GM12878 (cell line): Measurements from ENCODE around the gene L3MBTL1. TPM values are rescaled to one million over a fixed set of nuclear protein-coding genes. Genes with fewer than 3 reads are reported as not detected.

Experiments
- ATAC-seq: fragments of 200-7000 bp; cut with Tn5 transposase; 3 replicates; pipeline ENCODE4 v1.9.1; 2020; ENCODE audit warnings: mild to moderate bottlenecking, moderate library complexity
- BruUV-seq: library from RNA; stranded (reverse); fragments of 400-500 nt; replicated peaks from 2 replicates; lab custom pipeline; 2021; lab: Mats Ljungman, UMichigan
- CTCF ChIA-PET: fragments of 300-600 bp; sonication (Branson Sonifier 250); formaldehyde crosslinking; extraction: SDS; loops from one replicate; lab custom pipeline; 2021; ENCODE audit warnings: inconsistent platforms; lab: Yijun Ruan, JAX
- POLR2A ChIA-PET: fragments of 350-600 bp; formaldehyde crosslinking; extraction: SDS; loops from one replicate; lab custom pipeline; 2021; ENCODE audit warnings: inconsistent platforms; lab: Charles Lee
- RAD21 ChIA-PET: fragments of 300-600 bp; sonication (Branson Sonifier 250); formaldehyde crosslinking; loops from one replicate; lab custom pipeline; 2023; ENCODE audit warnings: antibody characterized with exemption; ENCODE audit not compliant: unreplicated experiment; lab: Charles Lee
- SMC1A ChIA-PET: fragments of 300-600 bp; sonication (Branson Sonifier 250); formaldehyde crosslinking; loops from one replicate; lab custom pipeline; 2023; ENCODE audit not compliant: unreplicated experiment, uncharacterized antibody; lab: Charles Lee
- DNase-seq: peaks from one replicate; pipeline ENCODE4 v3.0.0-alpha.2; 2011; ENCODE audit warnings: low read depth, low spot score
- FAIRE-seq: peaks from 3 replicates; lab custom pipeline; 2011; peaks lifted over from hg19 to GRCh38; lab: Jason Lieb, UNC
- H2AFZ ChIP-seq: 2 replicates; pipeline ENCODE4 v1.6.0; 2011; ENCODE audit warnings: low read depth, low read length, control low read depth; ENCODE audit not compliant: control insufficient read depth
- H3K27ac ChIP-seq: 2 replicates; pipeline ENCODE4 v1.5.1; 2011; ENCODE audit warnings: control low read depth; ENCODE audit not compliant: control insufficient read depth, insufficient read depth
- H3K27me3 ChIP-seq, 2 experiments: replicated peaks in 1 of 2; 2 replicates each; pipeline versions ENCODE4 v1.6.0 to v1.6.1; 2011; ENCODE audit warnings: low read length in 1 of 2; ENCODE audit not compliant: control insufficient read depth in 2 of 2, insufficient read depth in 2 of 2
- H3K36me3 ChIP-seq, 2 experiments: 2 replicates each; pipeline ENCODE4 v1.5.1; 2011; ENCODE audit warnings: low read length in 1 of 2; ENCODE audit not compliant: control insufficient read depth in 2 of 2, insufficient read depth in 2 of 2
- H3K4me1 ChIP-seq: 2 replicates; pipeline ENCODE4 v1.6.1; 2011; ENCODE audit warnings: mild to moderate bottlenecking, low read length, moderate library complexity, mixed read lengths; ENCODE audit not compliant: control insufficient read depth, insufficient read depth
- H3K4me2 ChIP-seq: 2 replicates; pipeline ENCODE4 v1.6.0; 2011; ENCODE audit warnings: control low read depth; ENCODE audit not compliant: control insufficient read depth, insufficient read depth
- H3K4me3 ChIP-seq: fragments of 200-600 bp; sonication (generic); 2 replicates; pipeline ENCODE4 v1.5.1; 2016
- H3K79me2 ChIP-seq: 2 replicates; pipeline ENCODE4 v1.6.0; 2011; ENCODE audit warnings: low read length; ENCODE audit not compliant: control insufficient read depth, insufficient read depth
- H3K9ac ChIP-seq: 2 replicates; pipeline ENCODE4 v1.8.0; 2011; ENCODE audit warnings: low read length, control low read depth, mixed read lengths; ENCODE audit not compliant: control insufficient read depth, insufficient read depth
- H3K9me3 ChIP-seq: replicated peaks from 3 replicates; pipeline ENCODE4 v1.5.1; 2011; ENCODE audit warnings: mild to moderate bottlenecking, low read length; ENCODE audit not compliant: control insufficient read depth, insufficient read depth
- H4K20me1 ChIP-seq: 2 replicates; pipeline ENCODE4 v1.6.0; 2011; ENCODE audit not compliant: control insufficient read depth, insufficient read depth
- ATF3 ChIP-seq: IDR thresholded peaks from 2 replicates; pipeline ENCODE4 v1.6.1; 2011; ENCODE audit warnings: low read depth, mild to moderate bottlenecking, low read length, moderate library complexity, borderline replicate concordance; ENCODE audit errors: extremely low read depth
- CTCF ChIP-seq, 3 experiments: IDR thresholded peaks in 2 of 3; conservative IDR thresholded peaks in 1 of 3; 2 replicates each; pipeline ENCODE4 v1.5.1; 2011; ENCODE audit warnings: low read depth in 3 of 3, low read length in 3 of 3, mild to moderate bottlenecking in 3 of 3, control low read depth in 2 of 3, moderate library complexity in 2 of 3, inconsistent platforms in 1 of 3, mixed read lengths in 1 of 3; ENCODE audit not compliant: control insufficient read depth in 2 of 3, insufficient read depth in 1 of 3; ENCODE audit errors: extremely low read depth in 1 of 3
- GABPA ChIP-seq: IDR thresholded peaks from 2 replicates; pipeline ENCODE4 v1.6.1; 2014; ENCODE audit warnings: antibody characterized with exemption, low read depth, mild to moderate bottlenecking, inconsistent platforms
- HCFC1 ChIP-seq: fragments of 150-350 bp; IDR thresholded peaks from 2 replicates; pipeline ENCODE4 v1.6.1; 2014; ENCODE audit warnings: low read length
- IKZF1 ChIP-seq: fragments of 450-650 bp; conservative IDR thresholded peaks from 2 replicates; pipeline ENCODE4 v1.6.1; 2017; ENCODE audit warnings: antibody characterized with exemption, mild to moderate bottlenecking
- RAD21 ChIP-seq: IDR thresholded peaks from 2 replicates; pipeline ENCODE4 v1.6.1; 2011; ENCODE audit warnings: mild to moderate bottlenecking, low read depth, low read length, moderate library complexity; ENCODE audit not compliant: insufficient read depth
- RB1 ChIP-seq: fragments of 450-650 bp; formaldehyde crosslinking; IDR thresholded peaks from 2 replicates; pipeline ENCODE4 v1.6.1; 2017; ENCODE audit warnings: mild to moderate bottlenecking, borderline replicate concordance
- SMC3 ChIP-seq: IDR thresholded peaks from 2 replicates; pipeline ENCODE4 v1.6.1; 2011; ENCODE audit warnings: low read length, improper control_type of control experiment, borderline replicate concordance
- WGBS: methylation state at CpG from one replicate; pipeline ENCODE4 v1.1.6; 2016; ENCODE audit warnings: low lambda C conversion rate; ENCODE audit not compliant: insufficient replicate concordance, insufficient coverage; ENCODE audit errors: missing lambda C conversion rate; 5-methylcytosine and 5-hydroxymethylcytosine counted together
- in situ Hi-C: fragments of 300-500 bp; cut with MboI; formaldehyde crosslinking; loops from 9 replicates; pipeline ENCODE4 v1.14.3; 2018; ENCODE audit warnings: mixed read lengths
- intact Hi-C: fragments of 100-400 bp; cut with micrococcal nuclease; formaldehyde crosslinking; loops from one replicate; pipeline ENCODE4 v1.14.2; 2022; ENCODE audit not compliant: unreplicated experiment
- polyA plus RNA-seq, 11 experiments: library from polyadenylated mRNA; depleted of rRNA in 4 of 11; unstranded in 6 of 11; stranded (reverse) in 5 of 11; fragments of >200 nt; fragmentation: Nextera tagmentation in 4 of 11; fragmentation: Illumina TruSeq in 1 of 11; extraction: Ambion mirVana in 4 of 11; extraction: Trizol in 1 of 11; gene quantifications; 1 replicate in 1 of 11; 2 replicates in 10 of 11; pipeline versions ENCODE4 v1.2.1 to v1.2.3, GENCODE V29; 2011 to 2016; ENCODE audit warnings: inconsistent platforms in 2 of 11, missing spikeins in 2 of 11, low read depth in 1 of 11
- total RNA-seq, 4 experiments: library from RNA; depleted of rRNA in 3 of 4; stranded (reverse); fragments of >200 nt in 3 of 4; fragmentation: Illumina TruSeq in 1 of 4; extraction: Trizol in 1 of 4; gene quantifications; 2 replicates each; pipeline versions ENCODE4 v1.2.1 to v1.2.3, GENCODE V29; 2013 to 2021
- TF ChIP-seq, protein P1 (sequence below): fragments of 450-650 bp; formaldehyde crosslinking; IDR thresholded peaks from 2 replicates; pipeline ENCODE4 v1.4.0; 2022; ENCODE audit warnings: mild to moderate bottlenecking, moderate library complexity

The L3MBTL1 gene
- total and polyA plus RNA-seq, 10 of the 15 experiments (the other 5 are each of a cell fraction or from before 2014, with no cell fraction given), result 0.56 to 6.6 (median 3.9) TPM

GRCh38 chr20:43563429-43563828 is 55.9 kb downstream of the L3MBTL1 start:
- ChIA-PET RAD21 (interaction anchor here (0.7 kb wide), 2 partner anchors 88 to 186 kb away, joined by 3 read pairs; no protein-coding TSS in a partner anchor), CTCF (interaction anchor here (0.7 to 2.0 kb wide), 2 partner anchors 129 to 186 kb away, joined by 3 to 16 read pairs; no protein-coding TSS in a partner anchor), SMC1A (interaction anchor here (0.6 kb wide), 1 partner anchor 98 kb away, joined by 3 read pairs; no protein-coding TSS in a partner anchor), POLR2A (no interaction called here)
- Histone ChIP-seq H3K4me2 (no peak overlapping the region), H2AFZ (no peak overlapping the region), H4K20me1 (no peaks in the 10 kb centered on the region), H3K36me3 (no peaks in the 10 kb centered on the region), H3K79me2 (no peaks in the 10 kb centered on the region), H3K4me3 (no peak overlapping the region), H3K9ac (no peak overlapping the region), H3K27me3 (no peaks in the 10 kb centered on the region), H3K4me1 (no peaks in the 10 kb centered on the region), H3K9me3 (no peaks in the 10 kb centered on the region), H3K27ac (no peak overlapping the region)
- ATAC-seq, result peak; percentile 61
- in situ Hi-C loops, result no loop called here
- WGBS, result 30% methylated on average over 3 of the region's 3 CpGs
- FAIRE-seq, result no peak
- BruUV-seq, result no TSS peak
- no peak for TF ChIP-seq IKZF1
- peak; percentile 21; the same call in 1 of the 2 replicates for TF ChIP-seq SMC3
- no peak for TF ChIP-seq GABPA
- peak; percentile 35; the same call in 1 of the 2 replicates for TF ChIP-seq RAD21
- TF ChIP-seq, protein P1, sequence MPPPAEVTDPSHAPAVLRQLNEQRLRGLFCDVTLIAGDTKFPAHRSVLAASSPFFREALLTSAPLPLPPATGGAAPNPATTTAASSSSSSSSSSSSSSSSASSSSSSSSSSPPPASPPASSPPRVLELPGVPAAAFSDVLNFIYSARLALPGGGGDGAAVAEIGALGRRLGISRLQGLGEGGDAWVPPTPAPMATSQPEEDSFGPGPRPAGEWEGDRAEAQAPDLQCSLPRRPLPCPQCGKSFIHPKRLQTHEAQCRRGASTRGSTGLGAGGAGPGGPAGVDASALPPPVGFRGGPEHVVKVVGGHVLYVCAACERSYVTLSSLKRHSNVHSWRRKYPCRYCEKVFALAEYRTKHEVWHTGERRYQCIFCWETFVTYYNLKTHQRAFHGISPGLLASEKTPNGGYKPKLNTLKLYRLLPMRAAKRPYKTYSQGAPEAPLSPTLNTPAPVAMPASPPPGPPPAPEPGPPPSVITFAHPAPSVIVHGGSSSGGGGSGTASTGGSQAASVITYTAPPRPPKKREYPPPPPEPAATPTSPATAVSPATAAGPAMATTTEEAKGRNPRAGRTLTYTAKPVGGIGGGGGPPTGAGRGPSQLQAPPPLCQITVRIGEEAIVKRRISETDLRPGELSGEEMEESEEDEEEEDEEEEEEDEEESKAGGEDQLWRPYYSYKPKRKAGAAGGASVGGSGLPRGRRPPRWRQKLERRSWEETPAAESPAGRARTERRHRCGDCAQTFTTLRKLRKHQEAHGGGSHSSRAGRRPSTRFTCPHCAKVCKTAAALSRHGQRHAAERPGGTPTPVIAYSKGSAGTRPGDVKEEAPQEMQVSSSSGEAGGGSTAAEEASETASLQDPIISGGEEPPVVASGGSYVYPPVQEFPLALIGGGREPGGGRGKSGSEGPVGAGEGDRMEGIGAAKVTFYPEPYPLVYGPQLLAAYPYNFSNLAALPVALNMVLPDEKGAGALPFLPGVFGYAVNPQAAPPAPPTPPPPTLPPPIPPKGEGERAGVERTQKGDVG (CRISPR knock-in tag), result no peak
- no peak for TF ChIP-seq HCFC1
- peak in 2 of 3 experiments; percentile 21 to 24; a peak in 2 of 6 replicates for TF ChIP-seq CTCF (IDR thresholded peaks at IDR 0.05 in 2 of 3, conservative IDR thresholded peaks at IDR 0.05 in 1 of 3; ENCODE audit: control insufficient read depth in 2 of 3, extremely low read depth in 1 of 3, insufficient read depth in 1 of 3, low read depth in 3 of 3, low read length in 3 of 3)
- TF ChIP-seq ATF3, result no peak
- no peak for TF ChIP-seq RB1
- intact Hi-C loops, result no loop called here
- DNase-seq, result no peak
